Pancreas (tissue), 10 donors: Measurements from ENCODE around the gene TPP1. TPM values are rescaled to one million over a fixed set of nuclear protein-coding genes. Genes with fewer than 3 reads are reported as not detected.
A peak's percentile ranks its signal among the peaks of the same experiment; 100 is the strongest.

Experiments
- ATAC-seq, 4 donors: fragments of 200-7000 bp; cut with Tn5 transposase; one replicate each; pipeline versions ENCODE4 v1.8.0 to v1.9.1; 2020; ENCODE audit warnings: mild to moderate bottlenecking in 4 of 4, moderate library complexity in 4 of 4
- DNase-seq, 6 donors: peaks; one replicate each; pipeline ENCODE4 v3.0.0-alpha.2; 2020
- FAIRE-seq: peaks from 2 replicates; lab custom pipeline; 2012; peaks lifted over from hg19 to GRCh38; lab: Jason Lieb, UNC
- H3K27ac ChIP-seq, 4 donors: fragments of 200-600 bp; sonication (generic); 1 replicate in 3 of 4; 2 replicates in 1 of 4; pipeline versions ENCODE4 v1.5.0 to v1.8.0; 2020
- H3K27me3 ChIP-seq, 4 donors: fragments of 200-600 bp; one replicate each; pipeline ENCODE4 v1.8.0; 2021
- H3K36me3 ChIP-seq, 3 donors: fragments of 200-600 bp; sonication (generic) in 1 of 3; one replicate each; pipeline versions ENCODE4 v1.5.0 to v1.8.0; 2020 to 2021
- H3K4me1 ChIP-seq, 3 donors: fragments of 200-600 bp; one replicate each; pipeline ENCODE4 v1.8.0; 2021
- H3K4me3 ChIP-seq, 4 donors: fragments of 200-600 bp; sonication (generic) in 2 of 4; one replicate each; pipeline versions ENCODE4 v1.5.0 to v1.8.0; 2020 to 2021
- H3K9me3 ChIP-seq, 4 donors: fragments of 200-600 bp; one replicate each; pipeline ENCODE4 v1.8.0; 2021
- CTCF ChIP-seq, 4 donors: fragments of 200-600 bp; sonication (generic) in 3 of 4; IDR thresholded peaks; one replicate each; pipeline versions ENCODE4 v1.5.0 to v1.8.0; 2021; ENCODE audit warnings: antibody characterized with exemption in 4 of 4
- WGBS, 2 donors: extraction: QIAGEN DNeasy Blood & Tissue Kit; methylation state at CpG; one replicate each; pipeline ENCODE4 v1.1.7; 2013; 5-methylcytosine and 5-hydroxymethylcytosine counted together
- intact Hi-C, 3 donors: fragments of 100-400 bp; cut with DNase I; formaldehyde crosslinking; loops; one replicate each; pipeline versions ENCODE4 v1.11.1 to v1.14.2; 2022
- polyA plus RNA-seq, 2 donors: library from polyadenylated mRNA; stranded (reverse); fragments of 200-250 nt; gene quantifications; one replicate each; pipeline ENCODE4 v1.2.3, GENCODE V29; 2013
- total RNA-seq, 6 donors: library from RNA; stranded (reverse); fragmentation: NEBNext Ultra II Directional in 4 of 6; extraction: Animal tissue kit (Norgen Biotek cat#: 25700) in 4 of 6; gene quantifications; one replicate each; pipeline versions ENCODE4 v1.2.1 to v1.2.4, GENCODE V29; 2021 to 2023
- donor health status: healthy with polysubstance abuse.
- donor health status: DM: no; HTN: no; CAD: no; lungs with moderate emphysema.
- donor health status: DM: no; HTN: no; CAD: no.
- donor health status: control.
- donor health status: control.
- donor health status: Bipolar disorder and iron deficiency.
- donor health status: DM: yes; HTN: yes; CAD: no.
- donor health status: DM: no; HTN: no; CAD: no.
- donor health status: DM: no; HTN: no; CAD: no.
- donor health status: DM: yes; HTN: yes; CAD: no.

TPP1 gene
- total and polyA plus RNA-seq, 8 donors: 19.6 to 88.6 (median 24.6) TPM

DNA sequence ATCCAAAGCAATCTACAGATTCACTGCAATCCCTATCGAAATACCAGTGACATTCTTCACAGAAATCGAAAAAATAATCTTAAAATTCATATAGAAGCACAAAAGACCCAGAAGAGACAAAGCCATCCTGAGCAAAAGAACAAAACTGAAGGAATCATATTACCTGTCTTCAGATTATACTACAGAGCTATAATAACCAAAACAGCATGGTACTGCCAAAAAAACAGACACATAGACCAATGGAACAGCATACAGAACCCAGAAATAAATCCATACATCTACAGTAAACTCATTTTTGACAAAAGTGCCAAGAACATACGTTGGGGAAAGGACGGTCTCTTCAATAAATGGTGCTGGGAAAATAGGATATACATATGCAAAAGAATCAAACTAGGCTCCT is 34.7 kb downstream of the TPP1 start:
- ATAC-seq: no peak
- Histone ChIP-seq H3K27me3 (no peaks in the 10 kb centered on the region), H3K4me3 (no peak overlapping the region), H3K27ac (no peak overlapping the region), H3K4me1 (no peaks in the 10 kb centered on the region), H3K36me3 (no peaks in the 10 kb centered on the region), H3K9me3 (no peaks in the 10 kb centered on the region)
- no peak for TF ChIP-seq CTCF (IDR thresholded peaks at IDR 0.05)
- 91 to 93% methylated on average over 4 of the region's 4 CpGs for WGBS, 2 donors
- no peak for DNase-seq
- intact Hi-C loops: no loop called here
- no peak for FAIRE-seq

- no peak for TF ChIP-seq CTCF (IDR thresholded peaks at IDR 0.05)
- DNase-seq: no peak
- Histone ChIP-seq H3K27ac (no peak overlapping the region), H3K36me3 (no peaks in the 10 kb centered on the region), H3K4me1 (no peaks in the 10 kb centered on the region), H3K4me3 (no peak overlapping the region), H3K27me3 (no peaks in the 10 kb centered on the region), H3K9me3 (no peaks in the 10 kb centered on the region)
- FAIRE-seq: no peak
- intact Hi-C loops: no loop called here
- ATAC-seq: no peak
- WGBS, 2 donors: 97 to 100% methylated on average over 1 of the region's 1 CpG
These were observed 35.6 kb downstream of the TPP1 start for GRCh38 chr11:6583584-6583983.

- Histone ChIP-seq H3K4me1 (no peaks in the 10 kb centered on the region), H3K9me3 (no peaks in the 10 kb centered on the region), H3K27me3 (no peaks in the 10 kb centered on the region), H3K27ac (no peak overlapping the region), H3K36me3 (no peaks in the 10 kb centered on the region), H3K4me3 (no peak overlapping the region)
- 82 to 83% methylated on average over 2 of the region's 2 CpGs for WGBS, 2 donors
- intact Hi-C loops: no loop called here
- no peak for DNase-seq
- no peak for FAIRE-seq
- TF ChIP-seq CTCF (IDR thresholded peaks at IDR 0.05): no peak
- ATAC-seq: no peak
These were observed 39.5 kb downstream of the TPP1 start for GRCh38 chr11:6579681-6580080.

DNA sequence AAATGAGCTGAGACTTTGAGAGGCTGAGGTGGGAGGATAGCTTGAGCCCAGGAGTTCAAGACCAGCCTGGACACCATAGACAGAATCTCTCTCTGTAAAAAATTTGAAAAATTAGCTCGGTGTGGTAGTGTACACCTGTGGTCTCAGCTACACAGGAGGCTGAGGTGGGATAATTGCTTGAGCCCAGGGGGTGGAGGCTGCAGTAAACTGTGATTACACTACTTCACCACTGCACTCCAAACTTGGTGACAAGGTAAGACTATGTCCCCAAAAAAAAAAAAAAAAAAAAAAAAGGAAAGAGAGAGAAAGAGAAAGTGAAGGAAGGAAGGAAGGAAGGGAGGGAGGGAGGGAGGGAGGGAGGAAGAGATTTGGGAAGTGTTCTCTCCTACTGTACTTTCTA is 41.1 kb downstream of the TPP1 start:
- no peak overlapping the region for H3K27ac ChIP-seq
- TF ChIP-seq CTCF (IDR thresholded peaks at IDR 0.05): no peak
- no peak overlapping the region for H3K4me3 ChIP-seq
- no peaks in the 10 kb centered on the region for H3K27me3 ChIP-seq
- DNase-seq: no peak
- H3K4me1 ChIP-seq: no peaks in the 10 kb centered on the region
- no peak for FAIRE-seq
- no peak for ATAC-seq
- no peaks in the 10 kb centered on the region for H3K9me3 ChIP-seq
- H3K36me3 ChIP-seq: no peaks in the 10 kb centered on the region
- intact Hi-C loops: no loop called here
- 97 to 100% methylated on average over 1 of the region's 1 CpG for WGBS, 2 donors

DNA sequence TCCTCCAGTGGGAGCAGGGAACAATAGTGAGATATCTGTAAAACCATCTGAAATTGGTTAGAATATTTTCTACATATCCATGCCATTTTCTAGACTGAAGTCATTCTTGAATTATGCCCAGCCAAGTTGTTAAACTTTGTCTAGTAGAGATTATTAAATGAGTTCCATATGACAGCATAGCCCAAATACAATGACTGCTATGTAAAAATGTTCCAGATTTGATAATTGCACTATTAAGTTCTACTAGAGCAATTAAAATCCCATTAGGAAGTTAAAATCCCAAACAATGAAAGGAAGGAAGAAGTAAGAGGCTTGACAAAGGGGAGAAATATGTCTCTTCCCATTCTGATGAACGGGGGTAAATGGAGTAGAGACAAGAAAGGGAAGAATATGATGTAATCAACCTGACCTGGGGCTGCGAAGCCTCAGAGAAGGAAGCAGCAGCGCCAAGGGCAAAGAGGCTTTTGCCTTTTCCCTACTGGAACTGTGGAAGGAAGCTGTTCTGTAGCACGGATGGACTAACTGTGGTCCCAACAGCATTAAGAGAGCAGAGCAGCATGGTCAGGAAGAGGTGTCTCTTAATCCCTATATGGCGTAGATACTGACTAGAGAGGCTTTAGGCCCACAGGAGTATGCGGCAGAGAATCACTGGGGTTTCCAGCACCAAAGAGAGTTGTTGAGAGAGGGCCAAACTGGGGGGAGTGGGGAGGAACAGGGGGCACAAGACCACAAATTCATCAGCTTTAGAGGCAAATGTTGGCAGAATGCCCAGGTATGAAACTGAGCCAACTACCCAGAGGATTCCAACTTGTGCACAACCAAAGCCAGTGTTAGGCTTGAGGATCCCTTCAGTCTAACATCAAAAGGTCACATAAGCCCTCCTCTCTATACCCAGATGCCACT is 42.5 kb downstream of the TPP1 start:
- Histone ChIP-seq H3K36me3 (no peaks in the 10 kb centered on the region), H3K27ac (no peak overlapping the region), H3K9me3 (no peaks in the 10 kb centered on the region), H3K4me1 (no peaks in the 10 kb centered on the region), H3K27me3 (no peaks in the 10 kb centered on the region), H3K4me3 (no peak overlapping the region)
- intact Hi-C loops: no loop called here
- FAIRE-seq (no peak), ATAC-seq (peak in 2 of 4 donors; percentile 38 to 51), DNase-seq (no peak)
- 58 to 61% methylated on average over 6 of the region's 6 CpGs for WGBS, 2 donors
- no peak for TF ChIP-seq CTCF (IDR thresholded peaks at IDR 0.05)
